Muscle layer of colon (tissue), 2 donors: Measurements from ENCODE around the gene MS4A6E.

ENCODE experiments used
- H3K27ac ChIP-seq: one replicate; pipeline ENCODE4 v1.7.0; 2013; ENCODE audit warnings: low read depth, mild to moderate bottlenecking, low read length, moderate library complexity
- H3K27me3 ChIP-seq, 2 donors: one replicate each; pipeline ENCODE4 v1.7.0; 2013; ENCODE audit warnings: low read length in 2 of 2, mild to moderate bottlenecking in 2 of 2; ENCODE audit not compliant: insufficient read depth in 2 of 2, control insufficient read depth in 1 of 2
- H3K36me3 ChIP-seq: one replicate; pipeline ENCODE4 v1.7.0; 2013; ENCODE audit warnings: mild to moderate bottlenecking, low read length; ENCODE audit not compliant: insufficient read depth
- H3K4me1 ChIP-seq: one replicate; pipeline ENCODE4 v1.7.0; 2013; ENCODE audit warnings: mild to moderate bottlenecking, low read length; ENCODE audit not compliant: insufficient read depth
- H3K4me3 ChIP-seq, 2 donors: one replicate each; pipeline ENCODE4 v1.7.0; 2013; ENCODE audit warnings: low read length in 2 of 2, low read depth in 1 of 2, mild to moderate bottlenecking in 1 of 2, moderate library complexity in 1 of 2
- H3K9ac ChIP-seq: one replicate; pipeline ENCODE4 v1.7.0; 2013; ENCODE audit warnings: low read length
- H3K9me3 ChIP-seq: one replicate; pipeline ENCODE4 v1.7.0; 2013; ENCODE audit warnings: mild to moderate bottlenecking, low read length
- donor health status: abdominal sarcoma.
- donor health status: Adenocarcinoma of cecum.

Gene MS4A6E

GRCh38 chr11:60338053-60338452 is 11.0 kb downstream of the MS4A6E start:
- Histone ChIP-seq H3K9me3 (no peaks in the 10 kb centered on the region), H3K4me1 (no peaks in the 10 kb centered on the region), H3K36me3 (no peaks in the 10 kb centered on the region), H3K27ac (no peak overlapping the region), H3K9ac (no peak overlapping the region), H3K27me3 (no peaks in the 10 kb centered on the region), H3K4me3 (no peak overlapping the region)

- Histone ChIP-seq H3K4me1 (no peaks in the 10 kb centered on the region), H3K27me3 (no peaks in the 10 kb centered on the region), H3K27ac (no peak overlapping the region), H3K4me3 (no peak overlapping the region), H3K9ac (no peak overlapping the region), H3K36me3 (no peaks in the 10 kb centered on the region), H3K9me3 (no peaks in the 10 kb centered on the region)
These were observed 12.3 kb downstream of the MS4A6E start for GRCh38 chr11:60339356-60339755.

GRCh38 chr11:60343094-60343704 is 16.1 kb downstream of the MS4A6E start:
- Histone ChIP-seq H3K27ac (no peak overlapping the region), H3K4me3 (no peak overlapping the region), H3K27me3 (no peaks in the 10 kb centered on the region), H3K9me3 (no peaks in the 10 kb centered on the region), H3K9ac (no peak overlapping the region), H3K4me1 (no peaks in the 10 kb centered on the region), H3K36me3 (no peaks in the 10 kb centered on the region)

- Histone ChIP-seq H3K27me3 (no peaks in the 10 kb centered on the region), H3K4me3 (no peak overlapping the region), H3K36me3 (no peaks in the 10 kb centered on the region), H3K4me1 (no peaks in the 10 kb centered on the region), H3K9ac (no peak overlapping the region), H3K9me3 (no peaks in the 10 kb centered on the region), H3K27ac (no peak overlapping the region)
These were observed 17.1 kb downstream of the MS4A6E start for GRCh38 chr11:60344146-60344545.

GRCh38 chr11:60345489-60345888 is 18.4 kb downstream of the MS4A6E start:
- H3K9me3 ChIP-seq = no peaks in the 10 kb centered on the region
- H3K36me3 ChIP-seq = no peaks in the 10 kb centered on the region
- no peak overlapping the region for H3K4me3 ChIP-seq
- H3K27me3 ChIP-seq = no peaks in the 10 kb centered on the region
- H3K9ac ChIP-seq = no peak overlapping the region
- H3K4me1 ChIP-seq = no peaks in the 10 kb centered on the region
- H3K27ac ChIP-seq = no peak overlapping the region

GRCh38 chr11:60347084-60347797 is 20.2 kb downstream of the MS4A6E start:
- Histone ChIP-seq H3K9ac (no peak overlapping the region), H3K36me3 (no peaks in the 10 kb centered on the region), H3K4me1 (no peaks in the 10 kb centered on the region), H3K4me3 (no peak overlapping the region), H3K27me3 (no peaks in the 10 kb centered on the region), H3K27ac (no peak overlapping the region), H3K9me3 (no peaks in the 10 kb centered on the region)

GRCh38 chr11:60348116-60348515 is 21.1 kb downstream of the MS4A6E start:
- H3K9me3 ChIP-seq = no peaks in the 10 kb centered on the region
- no peak overlapping the region for H3K4me3 ChIP-seq
- no peak overlapping the region for H3K9ac ChIP-seq
- H3K27ac ChIP-seq = no peak overlapping the region
- no peaks in the 10 kb centered on the region for H3K36me3 ChIP-seq
- H3K4me1 ChIP-seq = no peaks in the 10 kb centered on the region
- H3K27me3 ChIP-seq = no peaks in the 10 kb centered on the region

GRCh38 chr11:60349990-60350389 is 22.9 kb downstream of the MS4A6E start:
- no peak overlapping the region for H3K27ac ChIP-seq

GRCh38 chr11:60357771-60358170 is 30.7 kb downstream of the MS4A6E start:
- Histone ChIP-seq H3K4me3 (no peak overlapping the region), H3K36me3 (no peaks in the 10 kb centered on the region), H3K9ac (no peak overlapping the region), H3K27me3 (no peaks in the 10 kb centered on the region), H3K27ac (no peak overlapping the region), H3K9me3 (no peaks in the 10 kb centered on the region), H3K4me1 (no peaks in the 10 kb centered on the region)

More at GRCh38 chr11:60349990-60350389, 22.9 kb downstream of the MS4A6E start:
- H3K9me3 ChIP-seq = no peaks in the 10 kb centered on the region
- no peak overlapping the region for H3K4me3 ChIP-seq
- H3K4me1 ChIP-seq = no peaks in the 10 kb centered on the region
- H3K36me3 ChIP-seq = no peaks in the 10 kb centered on the region
- H3K9ac ChIP-seq = no peak overlapping the region
- H3K27me3 ChIP-seq = no peaks in the 10 kb centered on the region

GRCh38 chr11:60360621-60361020 is 33.6 kb downstream of the MS4A6E start:
- no peaks in the 10 kb centered on the region for H3K4me1 ChIP-seq
- H3K9me3 ChIP-seq = no peaks in the 10 kb centered on the region
- H3K4me3 ChIP-seq = no peak overlapping the region
- no peaks in the 10 kb centered on the region for H3K27me3 ChIP-seq
- no peak overlapping the region for H3K9ac ChIP-seq
- no peaks in the 10 kb centered on the region for H3K36me3 ChIP-seq
- no peak overlapping the region for H3K27ac ChIP-seq

GRCh38 chr11:60362241-60362640 is 35.2 kb downstream of the MS4A6E start:
- no peak overlapping the region for H3K9ac ChIP-seq
- H3K27me3 ChIP-seq = no peaks in the 10 kb centered on the region
- H3K4me3 ChIP-seq = no peak overlapping the region
- H3K27ac ChIP-seq = no peak overlapping the region
- no peaks in the 10 kb centered on the region for H3K36me3 ChIP-seq
- H3K9me3 ChIP-seq = no peaks in the 10 kb centered on the region
- H3K4me1 ChIP-seq = no peaks in the 10 kb centered on the region
